HG02970 (cell line): ENCODE results near the gene IMPACT.

Experiments
- ATAC-seq: cut with Tn5 transposase; IDR thresholded peaks from one replicate; pipeline ENCODE4 v1.9.1; 2021; ENCODE audit warnings: mild to moderate bottlenecking, moderate library complexity, moderate number of reproducible peaks; ENCODE audit not compliant: unreplicated experiment, low FRiP score

Gene IMPACT

GRCh38 chr18:24420551-24420950 is 5.9 kb upstream of the IMPACT start:
- no peak for ATAC-seq

DNA sequence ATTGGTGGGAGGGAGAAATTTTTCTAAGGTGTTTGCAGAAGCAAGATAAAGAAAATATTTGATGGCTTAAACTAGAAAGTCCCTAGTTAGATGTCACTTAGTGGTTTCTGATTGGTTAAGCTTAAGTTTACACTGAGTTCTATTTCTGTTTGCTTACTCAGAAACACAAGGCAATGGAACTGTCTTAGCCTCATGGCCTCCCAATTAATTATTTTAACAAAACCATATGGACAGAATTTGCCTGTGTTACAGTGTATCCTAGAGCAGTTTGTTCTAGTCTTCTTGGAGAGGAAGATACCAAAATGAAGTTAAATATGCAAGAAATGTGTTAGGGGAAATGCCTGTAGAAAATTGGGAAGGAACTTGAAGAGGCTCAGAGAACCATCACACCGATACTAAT is 4.6 kb upstream of the IMPACT start:
- ATAC-seq: no peak

GRCh38 chr18:24426073-24426397 is 435 bp upstream of the IMPACT start:
- ATAC-seq: no peak

DNA sequence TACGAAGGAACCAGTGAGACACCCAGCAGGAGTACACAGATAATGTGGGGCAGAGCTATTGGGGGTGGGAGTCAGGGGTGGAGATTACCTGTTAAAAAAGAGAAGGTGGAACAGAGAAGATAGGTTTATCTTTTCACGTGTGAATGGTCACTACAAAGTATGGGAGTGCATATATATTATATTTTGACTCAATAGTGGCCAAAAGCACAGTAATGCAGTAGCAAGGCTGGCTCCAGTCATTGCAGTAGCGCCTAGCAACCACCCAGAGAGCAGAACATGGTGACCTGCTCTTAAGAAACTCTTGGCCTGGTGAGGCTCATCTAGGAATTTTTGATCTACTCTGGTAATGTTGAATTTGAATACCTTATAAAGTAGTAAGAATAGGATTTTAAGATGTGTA is 1.0 kb downstream of the IMPACT start:
- ATAC-seq: no peak

DNA sequence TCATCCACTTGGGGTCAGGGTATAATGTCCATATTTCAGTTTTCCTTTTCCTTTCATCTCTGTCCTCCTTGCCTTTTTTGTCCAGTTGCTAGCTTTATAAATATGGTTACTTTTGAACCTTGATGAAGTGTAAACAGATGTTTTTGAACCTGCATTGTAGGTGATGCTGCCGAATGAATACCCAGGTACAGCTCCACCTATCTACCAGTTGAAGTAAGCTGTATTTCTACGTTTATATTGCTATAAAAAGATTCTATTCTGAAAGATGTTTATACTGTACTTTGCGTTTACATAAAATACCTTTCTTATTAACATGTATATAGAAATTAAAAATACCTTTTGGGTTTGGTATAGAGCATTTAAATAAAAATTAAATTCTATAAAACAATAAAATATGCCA is 2.2 kb downstream of the IMPACT start:
- ATAC-seq: no peak

DNA sequence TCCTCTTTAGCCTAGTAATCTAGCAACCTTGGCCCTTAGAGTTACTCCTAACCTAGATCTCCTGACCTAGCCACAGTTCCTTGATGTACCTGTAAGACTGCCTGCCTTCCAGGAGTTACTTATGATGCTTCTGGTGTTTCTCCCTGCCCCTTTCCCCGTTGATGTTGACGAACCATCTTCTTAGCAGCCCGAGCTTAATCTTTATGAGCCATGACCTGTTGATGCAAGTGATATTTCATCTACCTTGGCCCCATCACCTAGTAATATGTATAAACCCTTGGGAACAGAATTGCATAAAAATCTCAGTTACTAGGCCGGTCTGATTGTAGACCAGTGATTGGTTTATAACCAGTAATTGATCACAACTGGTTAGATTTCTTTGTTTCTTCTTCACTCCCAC is 2.7 kb downstream of the IMPACT start:
- no peak for ATAC-seq

GRCh38 chr18:24432618-24433017 is 6.1 kb downstream of the IMPACT start:
- no peak for ATAC-seq

DNA sequence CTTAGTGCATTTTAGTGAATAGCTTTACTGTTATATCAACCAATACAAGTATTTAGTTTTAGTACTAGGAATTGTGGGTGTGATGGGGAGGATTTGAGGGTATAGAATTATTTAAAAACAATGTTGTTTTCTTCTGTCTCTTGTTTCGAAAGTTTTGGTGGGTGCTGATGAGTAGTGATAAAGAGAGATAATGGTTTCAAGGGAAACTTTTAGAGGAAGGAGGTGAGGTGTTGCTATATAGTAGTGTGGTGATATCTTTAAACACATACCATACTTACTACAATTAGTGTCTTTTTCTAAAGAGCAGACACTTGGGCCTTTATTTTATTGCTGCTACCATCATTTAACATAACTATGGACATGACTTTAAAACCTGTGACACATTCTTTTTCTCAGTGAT is 10.5 kb downstream of the IMPACT start:
- ATAC-seq: no peak

DNA sequence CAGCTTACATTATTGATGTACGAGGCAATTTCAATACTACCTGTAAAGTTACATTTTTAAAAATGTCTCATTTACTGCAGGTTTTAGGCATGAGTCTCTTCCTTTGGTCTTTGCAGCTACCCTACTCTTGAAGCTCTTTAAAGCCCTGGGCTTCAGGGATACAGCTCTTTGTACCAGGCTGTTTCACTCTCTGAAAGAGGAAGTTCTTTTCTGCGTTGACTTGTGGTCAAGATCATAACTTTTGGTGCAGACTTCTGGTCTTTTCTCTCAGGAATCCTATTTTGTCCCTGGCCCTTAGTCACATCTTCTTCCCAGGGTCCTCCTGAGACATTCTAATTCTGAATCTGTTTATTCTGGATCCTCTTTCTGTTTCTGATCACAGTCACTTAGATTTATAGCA is 17.4 kb downstream of the IMPACT start:
- ATAC-seq: no peak

DNA sequence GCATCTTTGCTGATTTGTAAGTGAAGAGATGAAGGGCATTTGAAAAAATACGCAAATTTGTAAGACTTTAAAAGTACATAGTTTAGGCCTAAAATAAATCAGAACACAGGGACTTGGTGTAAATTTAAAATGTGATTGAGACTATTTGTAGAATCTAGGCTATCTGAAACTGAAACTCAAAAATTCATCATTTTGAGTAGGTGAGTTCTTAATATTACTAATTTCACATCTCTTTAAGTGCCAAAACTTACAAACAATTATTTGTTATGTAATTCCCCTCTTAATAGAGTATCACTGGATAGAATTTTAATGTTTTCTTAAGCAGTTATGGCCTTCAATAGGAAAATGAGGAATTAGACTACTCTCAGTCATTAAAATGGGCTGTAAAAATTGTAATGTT is 20.0 kb downstream of the IMPACT start:
- no peak for ATAC-seq

DNA sequence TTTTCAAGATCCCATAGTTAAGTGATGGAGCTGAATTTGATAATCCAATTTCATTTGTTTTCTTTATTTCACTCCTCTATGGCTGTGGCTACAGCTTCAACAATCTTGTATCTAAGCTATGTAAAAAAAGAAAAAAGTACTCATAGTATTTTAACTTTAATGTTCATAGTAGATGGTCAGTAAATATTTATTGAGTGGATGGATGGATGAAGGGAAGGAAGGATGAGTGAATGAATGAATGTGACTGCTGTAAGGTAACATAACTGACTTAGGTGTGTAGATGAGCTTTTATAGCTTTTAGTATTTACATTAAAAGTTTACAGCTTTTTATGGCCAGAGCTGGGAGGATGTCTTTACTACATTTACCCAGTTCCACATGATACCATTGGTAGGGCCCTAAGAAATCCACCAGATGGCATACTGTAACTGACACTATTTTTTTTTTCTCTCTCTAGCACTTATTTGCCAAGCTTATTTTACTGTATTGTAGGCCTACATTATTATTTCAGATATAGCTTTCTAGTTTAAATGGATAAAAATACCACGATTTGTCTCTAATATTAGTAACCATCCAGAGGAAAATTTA is 20.6 kb downstream of the IMPACT start:
- no peak for ATAC-seq

- ATAC-seq: no peak
Measured at GRCh38 chr18:24447961-24448360, 21.5 kb downstream of the IMPACT start.

GRCh38 chr18:24456549-24456948 is 30.1 kb downstream of the IMPACT start:
- no peak for ATAC-seq

DNA sequence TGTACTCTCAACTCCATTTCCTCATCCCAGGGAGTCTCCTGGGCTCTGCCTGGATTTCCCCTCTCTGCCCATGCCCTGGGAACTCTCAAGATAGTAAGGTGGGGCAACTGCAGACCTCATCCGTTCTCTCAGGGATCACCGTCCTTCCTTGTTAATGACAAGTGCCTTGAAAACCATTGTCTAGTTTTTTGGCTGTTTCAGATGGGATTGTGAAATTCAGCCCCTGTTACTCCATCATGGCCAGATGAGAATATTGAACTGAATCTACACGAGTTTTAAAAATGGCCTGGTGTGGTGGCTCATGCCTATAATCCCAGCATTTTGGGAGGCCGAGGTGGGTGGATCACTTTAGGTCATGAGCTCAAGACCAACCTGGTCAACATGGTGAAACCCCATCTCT is 33.3 kb downstream of the IMPACT start:
- ATAC-seq: no peak

GRCh38 chr18:24460388-24460787 is 33.9 kb downstream of the IMPACT start, which contains the start of gene HRH4:
HRH4 (plus strand) TSS chr18:24460637; CDS start chr18:24460729, 92 bp downstream.
- ATAC-seq: no peak

- ATAC-seq: no peak
Measured at GRCh38 chr18:24461996-24462395, 35.5 kb downstream of the IMPACT start.

DNA sequence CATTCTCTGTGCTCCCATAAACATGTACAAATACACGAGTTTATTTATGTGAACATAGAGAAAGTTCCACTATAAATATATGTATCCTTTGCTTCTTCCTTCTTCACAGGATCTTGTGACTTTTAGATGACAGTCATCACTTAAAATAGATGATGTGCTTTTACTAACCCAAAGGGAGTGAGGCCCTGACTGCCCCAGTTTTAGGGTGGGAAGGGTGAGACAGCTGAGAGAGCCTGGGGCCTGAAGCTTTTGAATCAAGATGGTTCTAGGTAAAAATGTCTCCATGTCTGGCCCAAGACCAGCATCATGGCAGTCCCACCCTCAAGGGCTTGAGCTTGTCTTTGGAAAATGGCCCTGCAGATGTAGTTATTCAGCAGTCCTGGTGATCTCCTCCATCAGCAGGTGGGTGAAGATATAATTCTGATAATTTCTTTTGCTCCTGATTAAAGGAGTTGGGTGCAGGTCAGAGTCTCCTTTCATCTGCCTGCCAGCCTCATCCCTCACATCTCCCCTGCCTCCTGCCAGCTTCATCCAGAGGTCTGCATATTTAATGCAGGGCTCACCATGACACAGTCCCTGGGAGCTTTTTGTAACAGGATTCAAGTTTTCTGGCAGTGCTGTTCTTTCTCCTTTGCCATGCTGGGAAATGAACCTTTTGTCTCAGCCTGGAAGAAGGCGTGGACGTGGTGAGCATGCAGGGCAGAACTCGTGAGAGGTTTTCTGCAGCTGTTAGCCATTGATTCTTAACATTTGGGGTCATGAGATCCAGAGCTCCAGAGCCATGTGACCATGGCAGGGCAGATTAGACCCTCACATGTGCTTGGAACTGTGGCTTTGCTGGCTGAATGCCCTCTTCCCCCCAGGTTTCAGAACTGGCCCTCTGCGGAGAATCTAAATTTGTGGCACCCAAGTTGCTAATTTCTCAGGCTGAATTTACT is 36.6 kb downstream of the IMPACT start:
- no peak for ATAC-seq

DNA sequence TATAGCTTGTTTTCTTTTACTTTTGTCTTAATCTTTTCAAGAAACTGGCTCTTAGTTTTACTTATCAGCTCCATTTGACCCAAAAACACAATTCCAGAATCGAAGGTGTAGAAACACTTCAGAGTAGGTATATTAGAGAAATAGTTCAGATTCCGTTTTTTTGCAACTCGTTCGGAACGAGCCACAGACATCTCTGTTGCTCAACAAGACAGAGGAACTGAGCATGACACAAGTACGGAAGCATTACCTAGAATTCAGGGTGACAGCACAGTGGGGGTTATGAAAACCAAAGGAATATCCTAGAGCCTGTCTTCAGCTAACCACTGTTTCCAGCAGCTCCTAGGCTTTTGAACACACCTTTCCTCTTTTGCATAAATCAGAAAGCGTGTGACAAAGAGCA is 39.0 kb downstream of the IMPACT start:
- no peak for ATAC-seq

DNA sequence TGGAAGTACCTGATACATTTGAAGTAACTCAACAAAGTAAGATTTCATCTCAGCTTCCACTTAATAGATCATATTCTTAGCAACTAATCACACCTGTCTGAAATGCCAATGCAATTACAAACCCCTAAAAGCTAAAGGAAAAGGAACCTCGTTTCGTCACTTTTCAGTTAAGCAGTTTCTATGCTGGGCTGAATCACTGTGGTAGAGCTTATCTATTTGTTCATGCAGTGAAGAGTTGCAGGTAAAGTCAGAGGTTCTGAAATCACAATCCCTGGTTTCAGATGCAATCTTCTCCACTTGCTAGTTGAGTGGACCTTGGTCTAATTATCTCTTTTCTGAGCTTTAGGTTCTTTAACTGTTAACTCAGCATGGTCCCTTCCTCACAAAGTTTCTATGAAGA is 40.3 kb downstream of the IMPACT start:
- ATAC-seq: no peak

GRCh38 chr18:24470022-24470618 is 43.6 kb downstream of the IMPACT start:
- no peak for ATAC-seq

DNA sequence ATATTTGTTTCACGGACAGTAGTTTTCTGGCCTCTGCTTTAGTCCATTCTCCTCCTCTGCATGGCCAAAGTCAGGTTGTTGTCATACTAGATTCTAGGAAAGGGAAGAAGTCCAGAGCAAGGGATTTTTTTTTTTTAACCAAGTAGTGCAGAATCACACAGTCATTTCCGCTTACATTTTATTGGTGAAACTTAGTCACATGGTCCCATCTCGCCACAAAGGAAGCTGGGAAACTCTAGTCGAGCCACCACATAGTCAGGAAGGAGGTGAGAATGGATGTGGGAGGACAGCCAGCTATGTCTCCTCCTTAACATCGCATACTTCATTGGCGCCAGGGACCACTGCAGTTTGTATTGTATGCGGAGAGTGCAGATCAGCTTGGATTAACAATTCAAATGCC is 44.3 kb downstream of the IMPACT start:
- ATAC-seq: no peak

DNA sequence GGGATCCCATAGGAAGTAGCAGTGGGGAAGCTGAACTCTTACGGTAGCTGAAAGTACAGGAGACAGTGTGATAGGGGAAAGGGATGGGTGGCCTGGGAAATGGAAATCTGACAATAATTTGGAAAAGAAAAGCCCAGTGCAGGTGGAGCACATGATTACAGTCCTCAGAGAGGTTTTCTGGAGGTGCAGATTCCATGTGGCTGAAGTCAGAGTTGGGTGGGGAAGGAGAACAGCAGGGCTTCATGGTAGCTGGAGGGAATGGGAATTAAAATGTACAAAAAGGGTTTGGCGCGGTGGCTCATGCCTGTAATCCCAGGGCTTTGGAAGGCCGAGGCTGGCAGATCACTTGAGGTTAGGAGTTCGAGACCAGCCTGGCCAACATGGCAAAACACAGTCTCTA is 46.1 kb downstream of the IMPACT start:
- no peak for ATAC-seq
